NCI-H1105 treated with DMSO at 0.1 percent for 48 hours (cell line): ENCODE measurements around the gene ITSN2.

Source experiments
- DNase-seq: peaks from one replicate; lab custom pipeline; 2025; lab: John Stamatoyannopoulos, UW

Gene ITSN2

GRCh38 chr2:24175631-24176187 lies 184.6 kb downstream of the ITSN2 start:
- no peak for DNase-seq

- DNase-seq: no peak
Observed at GRCh38 chr2:24174851-24175277, 185.5 kb downstream of the ITSN2 start, which contains the start of gene FAM228A. Gene FAM228A (plus strand): TSS chr2:24175053. CDS start chr2:24175481, 428 bp downstream.

GRCh38 chr2:24169023-24169422 lies 191.3 kb downstream of the ITSN2 start:
- no peak for DNase-seq

GRCh38 chr2:24164416-24164973 lies 195.8 kb downstream of the ITSN2 start:
- peak; percentile 6 for DNase-seq

GRCh38 chr2:24163601-24164000 lies 196.7 kb downstream of the ITSN2 start:
- no peak for DNase-seq

GRCh38 chr2:24163186-24163585 lies 197.2 kb downstream of the ITSN2 start:
- DNase-seq: no peak

GRCh38 chr2:24162494-24162893 lies 197.8 kb downstream of the ITSN2 start:
- DNase-seq: no peak

- DNase-seq: no peak
Observed at GRCh38 chr2:24160761-24161160, 199.6 kb downstream of the ITSN2 start.

GRCh38 chr2:24159708-24160107 lies 200.6 kb downstream of the ITSN2 start:
- DNase-seq: no peak

GRCh38 chr2:24158131-24158530 lies 202.2 kb downstream of the ITSN2 start:
- DNase-seq: no peak

- no peak for DNase-seq
Observed at GRCh38 chr2:24153478-24153877, 206.9 kb downstream of the ITSN2 start.
